SKM-1 treated with dmso at 0.1 percent for 144 hours (cell line): ENCODE measurements around the gene HNRNPCL1.
"Not testable (repeated sequence)": the region's sequence is repeated elsewhere in the genome, so short reads cannot be mapped to it uniquely, and the experiment has no call there.

ENCODE experiments used
- DNase-seq: peaks from one replicate; lab custom pipeline; 2025; ENCODE audit not compliant: unreplicated experiment; lab: John Stamatoyannopoulos, UW

The HNRNPCL1 gene

GRCh38 chr1:12848620-12849019, at the start of gene HNRNPCL1:
Gene HNRNPCL1, minus strand, starts transcription at chr1:12848720. Its CDS starts 431 bp downstream, at chr1:12848289.
- not testable (repeated sequence) for DNase-seq

GRCh38 chr1:12898170-12898569, 49.6 kb upstream of the HNRNPCL1 start, which contains the start of gene PRAMEF10:
Gene PRAMEF10, minus strand, starts transcription at chr1:12898270. Its CDS starts 2,423 bp downstream, at chr1:12895847.
- not testable (repeated sequence) for DNase-seq

- DNase-seq: not testable (repeated sequence)
These were observed 37.6 kb upstream of the HNRNPCL1 start, which contains the start of gene PRAMEF4 for GRCh38 chr1:12886101-12886500. Gene PRAMEF4, minus strand, starts transcription at chr1:12886201. Its CDS starts 2,807 bp downstream, at chr1:12883394.

GRCh38 chr1:12878453-12878852, 29.9 kb upstream of the HNRNPCL1 start:
- DNase-seq: not testable (repeated sequence)

GRCh38 chr1:12863131-12863880, 14.8 kb upstream of the HNRNPCL1 start:
- not testable (repeated sequence) for DNase-seq

- not testable (repeated sequence) for DNase-seq
These were observed 8.3 kb upstream of the HNRNPCL1 start, which contains the start of gene PRAMEF2 for GRCh38 chr1:12856786-12857185. Gene PRAMEF2, plus strand, starts transcription at chr1:12857086. Its CDS starts 1,924 bp downstream, at chr1:12859010.

GRCh38 chr1:12851779-12852178, 3.3 kb upstream of the HNRNPCL1 start:
- no peak for DNase-seq

- DNase-seq: not testable (repeated sequence)
These were observed 15.3 kb downstream of the HNRNPCL1 start for GRCh38 chr1:12833251-12833650.

GRCh38 chr1:12831310-12831709, 17.2 kb downstream of the HNRNPCL1 start, which contains the start of gene PRAMEF11:
Gene PRAMEF11, minus strand, starts transcription at chr1:12831410. Its CDS starts 2,621 bp downstream, at chr1:12828789.
- DNase-seq: not testable (repeated sequence)

GRCh38 chr1:12819061-12819460, 29.5 kb downstream of the HNRNPCL1 start:
- DNase-seq: not testable (repeated sequence)

- no peak for DNase-seq
These were observed 37.1 kb downstream of the HNRNPCL1 start for GRCh38 chr1:12811409-12811784.

- no peak for DNase-seq
These were observed 37.7 kb downstream of the HNRNPCL1 start for GRCh38 chr1:12810691-12811408.

- DNase-seq: no peak
These were observed 38.6 kb downstream of the HNRNPCL1 start for GRCh38 chr1:12809933-12810332.

- DNase-seq: no peak
These were observed 48.8 kb downstream of the HNRNPCL1 start for GRCh38 chr1:12799730-12800129.

GRCh38 chr1:12798911-12799310, 49.6 kb downstream of the HNRNPCL1 start:
- DNase-seq: no peak
